Fibroblast of villous mesenchyme (primary cell): ENCODE results near the gene CNGA4. TPM values are rescaled to one million over a fixed set of nuclear protein-coding genes. Genes with fewer than 3 reads are reported as not detected.

Experiments
- DNase-seq: peaks from one replicate; pipeline ENCODE4 v3.0.0-alpha.2; 2010; ENCODE audit warnings: low read depth
- H3K4me3 ChIP-seq: 2 replicates; pipeline ENCODE4 v1.5.1; 2011; ENCODE audit warnings: low read depth, mild to moderate bottlenecking, low read length
- CTCF ChIP-seq: IDR thresholded peaks from 2 replicates; pipeline ENCODE4 v1.5.1; 2012; ENCODE audit warnings: low read depth, mild to moderate bottlenecking, low read length; ENCODE audit not compliant: insufficient read depth
- total RNA-seq: library from RNA; depleted of rRNA; stranded (reverse); fragments of >200 nt; gene quantifications from 2 replicates; pipeline ENCODE4 v1.2.3, GENCODE V29; 2012

Gene CNGA4
- under 0.01 and 0.43 TPM in 2 replicates for total RNA-seq

- H3K4me3 ChIP-seq, result no peak within 1 kb of the TSS
- TF ChIP-seq CTCF, result no peak
- no peak for DNase-seq
Observed at GRCh38 chr11:6238902-6239301, at the start of gene CNGA4. TSS of gene CNGA4 (plus strand) at chr11:6239089. CDS start at chr11:6239207, 118 bp downstream.

- H3K4me3 ChIP-seq, result no peak overlapping the region
- DNase-seq, result no peak
- TF ChIP-seq CTCF, result no peak
Observed at GRCh38 chr11:6191742-6192141, 47.1 kb upstream of the CNGA4 start.

- no peak overlapping the region for H3K4me3 ChIP-seq
- DNase-seq, result no peak
- no peak for TF ChIP-seq CTCF
Observed at GRCh38 chr11:6194065-6194581, 44.8 kb upstream of the CNGA4 start.

GRCh38 chr11:6196396-6196795, 42.5 kb upstream of the CNGA4 start:
- no peak for DNase-seq
- no peak for TF ChIP-seq CTCF
- H3K4me3 ChIP-seq, result no peak overlapping the region

GRCh38 chr11:6197466-6198200, 41.3 kb upstream of the CNGA4 start:
- TF ChIP-seq CTCF, result no peak
- H3K4me3 ChIP-seq, result no peak overlapping the region
- no peak for DNase-seq

GRCh38 chr11:6199174-6199810, 39.6 kb upstream of the CNGA4 start, which contains the start of gene OR52W1:
TSS of gene OR52W1 (plus strand) at chr11:6199224. CDS start at chr11:6199224, 0 bp downstream.
- TF ChIP-seq CTCF, result no peak
- DNase-seq, result no peak
- H3K4me3 ChIP-seq, result no peak within 1 kb of the TSS
